T47D (cell line): Measurements from ENCODE around the gene HLA-A.

Experiments
- DNase-seq, 2 experiments: peaks; one replicate each; pipeline versions ENCODE4 v3.0.0 to v3.0.0-alpha.2; 2011 to 2012; ENCODE audit warnings: low read depth in 1 of 2, low spot score in 1 of 2
- JUND ChIP-seq: IDR thresholded peaks from 2 replicates; pipeline ENCODE4 v1.6.1; 2012; ENCODE audit warnings: low read depth
- in situ Hi-C: cut with HindIII; loops from 2 replicates; pipeline ENCODE4 v1.10.0; 2016; ENCODE audit warnings: low sequenced_read_pairs, low pct_unique_long_range_greater_than_20kb

The HLA-A gene

GRCh38 chr6:29943053-29943966, 978 bp downstream of the HLA-A start:
- no peak for DNase-seq
- no peak for TF ChIP-seq JUND
- in situ Hi-C loops, result no loop called here

GRCh38 chr6:29945281-29945820, 3.0 kb downstream of the HLA-A start:
- TF ChIP-seq JUND, result no peak
- in situ Hi-C loops, result no loop called here

GRCh38 chr6:29946223-29947076, 4.1 kb downstream of the HLA-A start:
- no peak for TF ChIP-seq JUND
- no peak for DNase-seq
- in situ Hi-C loops, result no loop called here

More at GRCh38 chr6:29945281-29945820, 3.0 kb downstream of the HLA-A start:
- DNase-seq, result no peak

GRCh38 chr6:29947077-29947980, 5.0 kb downstream of the HLA-A start:
- no peak for TF ChIP-seq JUND
- in situ Hi-C loops, result no loop called here
- no peak for DNase-seq

- in situ Hi-C loops, result no loop called here
- TF ChIP-seq JUND, result no peak
- no peak for DNase-seq
Observed at GRCh38 chr6:29948277-29948676, 5.9 kb downstream of the HLA-A start.

- no peak for TF ChIP-seq JUND
- in situ Hi-C loops, result no loop called here
- no peak for DNase-seq
Observed at GRCh38 chr6:29949934-29950333, 7.6 kb downstream of the HLA-A start.

- in situ Hi-C loops, result no loop called here
- TF ChIP-seq JUND, result no peak
- DNase-seq, result no peak
Observed at GRCh38 chr6:29951882-29952281, 9.6 kb downstream of the HLA-A start.

- no peak for DNase-seq
- TF ChIP-seq JUND, result no peak
- in situ Hi-C loops, result no loop called here
Observed at GRCh38 chr6:29953001-29953441, 10.7 kb downstream of the HLA-A start.

GRCh38 chr6:29953686-29954085, 11.4 kb downstream of the HLA-A start:
- in situ Hi-C loops, result no loop called here
- no peak for TF ChIP-seq JUND
- DNase-seq, result no peak

GRCh38 chr6:29954272-29954671, 11.9 kb downstream of the HLA-A start:
- in situ Hi-C loops, result no loop called here

GRCh38 chr6:29955783-29956182, 13.5 kb downstream of the HLA-A start:
- no peak for TF ChIP-seq JUND
- in situ Hi-C loops, result no loop called here
- no peak for DNase-seq

More at GRCh38 chr6:29954272-29954671, 11.9 kb downstream of the HLA-A start:
- no peak for TF ChIP-seq JUND
- no peak for DNase-seq

- TF ChIP-seq JUND, result no peak
- DNase-seq, result no peak
- in situ Hi-C loops, result no loop called here
Observed at GRCh38 chr6:29956518-29956917, 14.2 kb downstream of the HLA-A start.
